HTR-8/SVneo (cell line): ENCODE measurements around the gene MAP7D1.
"Not testable (repeated sequence)": the region's sequence is repeated elsewhere in the genome, so short reads cannot be mapped to it uniquely, and the experiment has no call there.

Experiments
- DNase-seq: peaks from one replicate; pipeline ENCODE4 v3.0.0; 2011; ENCODE audit warnings: low spot score, mixed read lengths; ENCODE audit not compliant: insufficient read length
- FAIRE-seq: peaks from 2 replicates; lab custom pipeline; 2011; peaks lifted over from hg19 to GRCh38; lab: Jason Lieb, UNC

MAP7D1 gene

GRCh38 chr1:36224537-36225282 is 68.8 kb downstream of the MAP7D1 start:
- peak; percentile 66 for DNase-seq
- FAIRE-seq: no peak

GRCh38 chr1:36225283-36225899 is 69.4 kb downstream of the MAP7D1 start:
- DNase-seq (no peak), FAIRE-seq (no peak)

- FAIRE-seq, DNase-seq: not testable (repeated sequence)
Measured at GRCh38 chr1:36230279-36230678, 74.3 kb downstream of the MAP7D1 start.
